ENCODE measurements around the gene KIAA0753. TPM values are rescaled to one million over a fixed set of nuclear protein-coding genes. Genes with fewer than 3 reads are reported as not detected.

KIAA0753 gene
- polyA plus RNA-seq, 1 donor (not counting 4 experiments of a cell fraction or from before 2014, with no cell fraction given), result 11.6 TPM

DNA sequence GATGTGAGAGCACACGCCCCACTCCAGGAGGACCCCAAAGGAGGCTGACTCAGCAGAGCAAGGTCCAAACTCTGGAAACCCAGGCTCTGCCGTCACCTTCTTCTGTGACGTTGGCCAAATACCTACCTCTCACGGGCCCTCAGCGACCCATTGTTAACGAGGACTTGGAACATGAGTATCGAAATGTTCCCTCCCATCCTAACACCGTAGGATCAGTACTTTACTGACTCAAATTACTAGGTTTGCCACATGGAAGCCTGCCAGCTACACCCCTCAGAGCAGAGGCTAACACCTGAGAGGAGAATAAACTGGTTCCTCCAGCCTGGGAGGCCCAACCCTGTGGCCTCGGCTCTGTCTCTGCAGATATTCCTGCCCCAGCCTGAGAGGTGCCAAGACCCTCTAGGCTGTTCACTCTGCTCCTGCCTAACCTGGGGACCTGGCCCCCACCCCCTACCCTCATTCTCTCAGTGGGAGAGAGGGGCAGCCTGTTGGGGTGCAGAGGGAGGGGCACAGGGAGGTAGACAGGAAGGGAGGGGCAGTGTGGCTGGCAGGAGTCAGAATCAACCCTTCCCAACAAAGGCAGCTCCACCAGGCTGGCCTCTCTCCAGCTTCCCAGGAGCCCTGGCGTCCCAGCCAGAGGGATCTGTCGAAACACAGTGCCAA, 88.5 kb downstream of the KIAA0753 start:
- no peak for TF ChIP-seq EZH2 (IDR thresholded peaks at IDR 0.05; ENCODE audit: low read length)
- H3K79me2 ChIP-seq (ENCODE audit: control insufficient read depth, insufficient read depth, low read length), result no peaks in the 10 kb centered on the region
- H2AFZ ChIP-seq (ENCODE audit: control insufficient read depth, low read length), result peak overlapping the region; percentile 69
- peaks cover 63% of the 10 kb centered on the region for H3K4me1 ChIP-seq (ENCODE audit: control insufficient read depth, extremely low read depth, insufficient read depth, low read length)
- H3K9ac ChIP-seq (ENCODE audit: control insufficient read depth, extremely low read depth, insufficient read depth, low read length), result peak overlapping the region; percentile 80
- H3K27ac ChIP-seq (ENCODE audit: control insufficient read depth, insufficient read depth, low read length), result peak overlapping the region; percentile 94
- H3K4me3 ChIP-seq (ENCODE audit: control insufficient read depth in 2 of 3, extremely low read depth in 1 of 3, insufficient read depth in 2 of 3, low read depth in 1 of 3, low read length in 3 of 3), result peak overlapping the region in 2 of 3 experiments; percentile 37 to 50
- no peaks in the 10 kb centered on the region for H3K27me3 ChIP-seq (ENCODE audit: control insufficient read depth, extremely low read depth, insufficient read depth, low read length)
- no peaks in the 10 kb centered on the region for H4K20me1 ChIP-seq (ENCODE audit: control insufficient read depth, extremely low read depth, insufficient read depth, low read length)
- FAIRE-seq (peak; percentile 97), DNase-seq (ENCODE audit: low read depth, low spot score) (peak; percentile 85)
- no peaks in the 10 kb centered on the region for H3K9me1 ChIP-seq (ENCODE audit: control insufficient read depth, extremely low read depth, insufficient read depth, low read length)
- dilution Hi-C loops (cut with MboI; ENCODE audit: extremely low pct_ligation_motif_present, low sequenced_read_pairs), result no loop called here
- H3K36me3 ChIP-seq (ENCODE audit: control insufficient read depth in 2 of 2, extremely low read depth in 1 of 2, insufficient read depth in 2 of 2, low read length in 2 of 2), result no peaks in the 10 kb centered on the region
- no peaks in the 10 kb centered on the region for H3K9me3 ChIP-seq (ENCODE audit: control insufficient read depth, low read depth, low read length)
- peak overlapping the region; percentile 85 for H3K4me2 ChIP-seq (ENCODE audit: control insufficient read depth, extremely low read depth, insufficient read depth, low read depth, low read length)

DNA sequence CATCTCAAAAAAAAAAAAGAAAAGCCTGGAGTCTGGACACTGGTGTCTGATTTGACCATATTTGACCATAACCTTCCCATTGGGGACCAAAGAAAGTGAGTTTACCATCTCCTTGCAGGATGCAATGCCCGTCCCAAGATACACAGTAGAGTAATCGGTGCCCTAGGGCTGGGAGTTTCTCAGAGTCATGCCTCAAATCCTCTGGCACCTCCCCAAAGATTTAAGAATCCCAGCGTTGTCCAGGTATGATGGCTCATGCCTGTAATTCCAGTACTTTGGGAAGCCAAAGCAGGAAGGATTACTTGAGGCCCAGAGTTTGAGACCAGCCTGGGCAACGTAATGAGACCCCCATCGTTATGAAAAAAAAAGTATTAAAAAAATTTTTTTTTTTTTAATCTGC, 89.2 kb downstream of the KIAA0753 start:
- dilution Hi-C loops (cut with MboI; ENCODE audit: extremely low pct_ligation_motif_present, low sequenced_read_pairs), result no loop called here

More for the DNA sequence above, 89.2 kb downstream of the KIAA0753 start:
- H3K36me3 ChIP-seq (ENCODE audit: control insufficient read depth in 2 of 2, extremely low read depth in 1 of 2, insufficient read depth in 2 of 2, low read length in 2 of 2), result no peaks in the 10 kb centered on the region
- no peaks in the 10 kb centered on the region for H3K27me3 ChIP-seq (ENCODE audit: control insufficient read depth, extremely low read depth, insufficient read depth, low read length)
- no peaks in the 10 kb centered on the region for H3K79me2 ChIP-seq (ENCODE audit: control insufficient read depth, insufficient read depth, low read length)
- H3K4me3 ChIP-seq (ENCODE audit: control insufficient read depth in 2 of 3, extremely low read depth in 1 of 3, insufficient read depth in 2 of 3, low read depth in 1 of 3, low read length in 3 of 3), result no peak overlapping the region
- H3K9me1 ChIP-seq (ENCODE audit: control insufficient read depth, extremely low read depth, insufficient read depth, low read length), result no peaks in the 10 kb centered on the region
- H3K9ac ChIP-seq (ENCODE audit: control insufficient read depth, extremely low read depth, insufficient read depth, low read length), result peak overlapping the region; percentile 80
- FAIRE-seq (no peak), DNase-seq (ENCODE audit: low read depth, low spot score) (peak; percentile 66)
- H3K9me3 ChIP-seq (ENCODE audit: control insufficient read depth, low read depth, low read length), result no peaks in the 10 kb centered on the region
- H3K4me2 ChIP-seq (ENCODE audit: control insufficient read depth, extremely low read depth, insufficient read depth, low read depth, low read length), result peak overlapping the region; percentile 85
- TF ChIP-seq EZH2 (IDR thresholded peaks at IDR 0.05; ENCODE audit: low read length), result no peak
- TF ChIP-seq, protein P1, sequence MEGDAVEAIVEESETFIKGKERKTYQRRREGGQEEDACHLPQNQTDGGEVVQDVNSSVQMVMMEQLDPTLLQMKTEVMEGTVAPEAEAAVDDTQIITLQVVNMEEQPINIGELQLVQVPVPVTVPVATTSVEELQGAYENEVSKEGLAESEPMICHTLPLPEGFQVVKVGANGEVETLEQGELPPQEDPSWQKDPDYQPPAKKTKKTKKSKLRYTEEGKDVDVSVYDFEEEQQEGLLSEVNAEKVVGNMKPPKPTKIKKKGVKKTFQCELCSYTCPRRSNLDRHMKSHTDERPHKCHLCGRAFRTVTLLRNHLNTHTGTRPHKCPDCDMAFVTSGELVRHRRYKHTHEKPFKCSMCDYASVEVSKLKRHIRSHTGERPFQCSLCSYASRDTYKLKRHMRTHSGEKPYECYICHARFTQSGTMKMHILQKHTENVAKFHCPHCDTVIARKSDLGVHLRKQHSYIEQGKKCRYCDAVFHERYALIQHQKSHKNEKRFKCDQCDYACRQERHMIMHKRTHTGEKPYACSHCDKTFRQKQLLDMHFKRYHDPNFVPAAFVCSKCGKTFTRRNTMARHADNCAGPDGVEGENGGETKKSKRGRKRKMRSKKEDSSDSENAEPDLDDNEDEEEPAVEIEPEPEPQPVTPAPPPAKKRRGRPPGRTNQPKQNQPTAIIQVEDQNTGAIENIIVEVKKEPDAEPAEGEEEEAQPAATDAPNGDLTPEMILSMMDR (optimal IDR thresholded peaks at IDR 0.05 in 1 of 3, IDR thresholded peaks at IDR 0.05 in 1 of 3, conservative IDR thresholded peaks at IDR 0.05 in 1 of 3; ENCODE audit: extremely low read depth in 1 of 3, insufficient read depth in 2 of 3, low read length in 3 of 3), result no peak
- no peak overlapping the region for H2AFZ ChIP-seq (ENCODE audit: control insufficient read depth, low read length)
- H3K4me1 ChIP-seq (ENCODE audit: control insufficient read depth, extremely low read depth, insufficient read depth, low read length), result peaks cover 61% of the 10 kb centered on the region
- H3K27ac ChIP-seq (ENCODE audit: control insufficient read depth, insufficient read depth, low read length), result peak overlapping the region; percentile 94
- peaks cover 3% of the 10 kb centered on the region for H4K20me1 ChIP-seq (ENCODE audit: control insufficient read depth, extremely low read depth, insufficient read depth, low read length)
